Motor neuron (in vitro differentiated cells): ENCODE data around the gene MYO7B. TPM values are rescaled to one million over a fixed set of nuclear protein-coding genes. Genes with fewer than 3 reads are reported as not detected.

Source experiments
- ATAC-seq, 8 experiments: fragments of 200-7000 bp; cut with Tn5 transposase; replicated peaks in 6 of 8; 2 replicates each; pipeline ENCODE4 v1.8.0; 2021; ENCODE audit warnings: mild to moderate bottlenecking in 8 of 8, moderate library complexity in 8 of 8
- H3K27ac ChIP-seq, 2 donors: fragments of 250-450 bp; sonication (Bioruptor Pico); 2 replicates each; pipeline ENCODE4 v1.9.0; 2021; ENCODE audit warnings: antibody characterized with exemption in 2 of 2, mild to moderate bottlenecking in 2 of 2, moderate library complexity in 1 of 2
- H3K4me1 ChIP-seq, 2 donors: fragments of 250-450 bp; sonication (Bioruptor Pico); replicated peaks in 1 of 2; 2 replicates each; pipeline ENCODE4 v1.6.1; 2021; ENCODE audit warnings: antibody characterized with exemption in 2 of 2, mild to moderate bottlenecking in 2 of 2, moderate library complexity in 1 of 2
- H3K4me3 ChIP-seq, 5 donors: fragments of 250-450 bp; sonication (Bioruptor Pico); 2 replicates each; pipeline ENCODE4 v1.9.0; 2021; ENCODE audit warnings: antibody characterized with exemption in 5 of 5, mild to moderate bottlenecking in 5 of 5, moderate library complexity in 4 of 5
- WGBS, 10 experiments: fragments of 450-650 bp; shearing (Covaris generic); methylation state at CpG; one replicate each; pipeline ENCODE4 v1.0.0; 2022; 5-methylcytosine and 5-hydroxymethylcytosine counted together
- in situ Hi-C, 9 experiments: fragments of 400-800 bp; cut with MboI; loops; one replicate each; pipeline ENCODE4 v1.15.0; 2021; ENCODE audit warnings: low sequenced_read_pairs in 9 of 9, low pct_unique_long_range_greater_than_20kb in 2 of 9; ENCODE audit not compliant: unreplicated experiment in 9 of 9
- total RNA-seq, 8 experiments: library from RNA; unstranded; fragments of 300-600 nt; gene quantifications; 2 replicates each; pipeline versions ENCODE4 v1.2.3 to v1.2.4, GENCODE V29; 2022

The MYO7B gene
- total RNA-seq, 8 experiments from 2014 or later = 0.08 to 1.1 (median 0.36) TPM; not detected in 2

- WGBS, 10 experiments = 37 to 100% (median 75%) methylated on average over 1 to 4 of the region's 7 CpGs; no CpG with 5 or more reads in 5 of the 10 experiments
- Histone ChIP-seq H3K4me1 (no peaks in the 10 kb centered on the region), H3K27ac (no peak overlapping the region), H3K4me3 (no peak overlapping the region)
- in situ Hi-C loops = no loop called here
- ATAC-seq = no peak
Observed at GRCh38 chr2:127618551-127619202, 83.2 kb downstream of the MYO7B start.

GRCh38 chr2:127619203-127619590 is 83.7 kb downstream of the MYO7B start:
- Histone ChIP-seq H3K4me1 (no peaks in the 10 kb centered on the region), H3K27ac (no peak overlapping the region), H3K4me3 (no peak overlapping the region)
- WGBS, 10 experiments = 100% methylated on average over 1 of the region's 6 CpGs; no CpG with 5 or more reads in 8 of the 10 experiments
- no peak for ATAC-seq
- in situ Hi-C loops = no loop called here

GRCh38 chr2:127619877-127620705 is 84.6 kb downstream of the MYO7B start:
- Histone ChIP-seq H3K27ac (no peak overlapping the region), H3K4me1 (no peaks in the 10 kb centered on the region), H3K4me3 (no peak overlapping the region)
- WGBS, 10 experiments = 0 to 100% (median 34%) methylated on average over 1 to 2 of the region's 16 CpGs; no CpG with 5 or more reads in 6 of the 10 experiments
- ATAC-seq = peak in 4 of 8 experiments; percentile 33 to 99 (median 78)
- in situ Hi-C loops = no loop called here

- no peak overlapping the region for H3K27ac ChIP-seq
- in situ Hi-C loops = no loop called here
- ATAC-seq = no peak
- H3K4me1 ChIP-seq = no peaks in the 10 kb centered on the region
- WGBS, 10 experiments = 17 to 94% (median 63%) methylated on average over 1 to 3 of the region's 3 CpGs; no CpG with 5 or more reads in 2 of the 10 experiments
- no peak overlapping the region for H3K4me3 ChIP-seq
Observed at GRCh38 chr2:127620866-127621265, 85.4 kb downstream of the MYO7B start.

GRCh38 chr2:127621981-127622431 is 86.5 kb downstream of the MYO7B start:
- H3K27ac ChIP-seq = no peak overlapping the region
- H3K4me3 ChIP-seq = no peak overlapping the region
- in situ Hi-C loops = no loop called here
- no peaks in the 10 kb centered on the region for H3K4me1 ChIP-seq
- 40 to 94% (median 70%) methylated on average over 1 to 2 of the region's 15 CpGs; no CpG with 5 or more reads in 7 of the 10 experiments for WGBS, 10 experiments
- no peak for ATAC-seq

GRCh38 chr2:127622561-127623387 is 87.3 kb downstream of the MYO7B start:
- no peak overlapping the region for H3K4me3 ChIP-seq
- 79 to 100% (median 100%) methylated on average over 1 to 5 of the region's 21 CpGs; no CpG with 5 or more reads in 5 of the 10 experiments for WGBS, 10 experiments
- no peak overlapping the region for H3K27ac ChIP-seq

GRCh38 chr2:127623388-127624319 is 88.2 kb downstream of the MYO7B start:
- H3K4me1 ChIP-seq = no peaks in the 10 kb centered on the region
- H3K27ac ChIP-seq = no peak overlapping the region
- in situ Hi-C loops = no loop called here
- ATAC-seq = peak in 1 of 8 experiments; percentile 41
- H3K4me3 ChIP-seq = no peak overlapping the region
- WGBS, 10 experiments = 20 to 100% (median 76%) methylated on average over 1 to 7 of the region's 38 CpGs; no CpG with 5 or more reads in 3 of the 10 experiments

More at GRCh38 chr2:127622561-127623387, 87.3 kb downstream of the MYO7B start:
- in situ Hi-C loops = no loop called here
- ATAC-seq = no peak
- no peaks in the 10 kb centered on the region for H3K4me1 ChIP-seq

GRCh38 chr2:127624320-127624755 is 88.9 kb downstream of the MYO7B start:
- 90 to 100% (median 97%) methylated on average over 1 to 3 of the region's 5 CpGs; no CpG with 5 or more reads in 6 of the 10 experiments for WGBS, 10 experiments
- Histone ChIP-seq H3K4me3 (no peak overlapping the region), H3K4me1 (no peaks in the 10 kb centered on the region), H3K27ac (no peak overlapping the region)
- in situ Hi-C loops = no loop called here
- no peak for ATAC-seq

- WGBS, 10 experiments = 75 to 100% (median 100%) methylated on average over 2 to 3 of the region's 23 CpGs; no CpG with 5 or more reads in 6 of the 10 experiments
- in situ Hi-C loops = no loop called here
- ATAC-seq = peak in 1 of 8 experiments; percentile 52
- H3K27ac ChIP-seq = no peak overlapping the region
- H3K4me1 ChIP-seq = no peaks in the 10 kb centered on the region
- no peak overlapping the region for H3K4me3 ChIP-seq
Observed at GRCh38 chr2:127624756-127625571, 89.5 kb downstream of the MYO7B start.

- in situ Hi-C loops = no loop called here
- no peak overlapping the region for H3K27ac ChIP-seq
- 33 to 80% (median 65%) methylated on average over 1 to 2 of the region's 2 CpGs; no CpG with 5 or more reads in 6 of the 10 experiments for WGBS, 10 experiments
- no peaks in the 10 kb centered on the region for H3K4me1 ChIP-seq
- ATAC-seq = no peak
- H3K4me3 ChIP-seq = no peak overlapping the region
Observed at GRCh38 chr2:127625572-127625951, 90.1 kb downstream of the MYO7B start.

GRCh38 chr2:127626175-127626574 is 90.7 kb downstream of the MYO7B start:
- H3K4me1 ChIP-seq = no peaks in the 10 kb centered on the region
- in situ Hi-C loops = no loop called here
- no peak overlapping the region for H3K27ac ChIP-seq
- no peak overlapping the region for H3K4me3 ChIP-seq
- WGBS, 10 experiments = 10 to 80% (median 64%) methylated on average over 1 to 5 of the region's 12 CpGs; no CpG with 5 or more reads in 3 of the 10 experiments
- ATAC-seq = peak in 1 of 8 experiments; percentile 29
